ENCODE data around the gene FAHD2B. TPM values are rescaled to one million over a fixed set of nuclear protein-coding genes. Genes with fewer than 3 reads are reported as not detected.
"Not testable (repeated sequence)": the region's sequence is repeated elsewhere in the genome, so short reads cannot be mapped to it uniquely, and the experiment has no call there.

Gene FAHD2B
- total and polyA plus RNA-seq, 2 of the 13 experiments (the other 11 are each of a cell fraction or from before 2014, with no cell fraction given): 6.4 to 6.7 TPM

- 0% methylated on average over 34 of the region's 74 CpGs for WGBS (ENCODE audit: low lambda C conversion rate)
- ATAC-seq: peak; percentile 96
- Histone ChIP-seq H3K27ac (ENCODE audit: extremely low read length, insufficient read depth, low read length) (peak within 1 kb of the TSS; percentile 87), H3K4me3 (replicated peaks in 1 of 3; ENCODE audit: insufficient read depth in 1 of 3, low read depth in 2 of 3, low read length in 3 of 3) (peak within 1 kb of the TSS; percentile 66 to 81 (median 68); a peak in 5 of 6 replicates), H3K9ac (ENCODE audit: insufficient read depth, low read depth, low read length) (peak within 1 kb of the TSS; percentile 77), H2AFZ (ENCODE audit: low read length) (peak within 1 kb of the TSS; percentile 82), H3K4me2 (ENCODE audit: low read depth, low read length) (peak within 1 kb of the TSS; percentile 92)
- TSS peak; percentile 47 for BruUV-seq (replicated peaks)
- H3K4me1 ChIP-seq (ENCODE audit: insufficient read depth, low read length); H4K20me1 ChIP-seq (ENCODE audit: insufficient read depth, low read length); H3K36me3 ChIP-seq (replicated peaks in 1 of 2; ENCODE audit: control insufficient read depth in 1 of 2, insufficient read depth in 2 of 2, low read length in 2 of 2); H3K9me3 ChIP-seq (ENCODE audit: low read length); H3K79me2 ChIP-seq (ENCODE audit: insufficient read depth, low read length); H3K27me3 ChIP-seq (ENCODE audit: control insufficient read depth in 1 of 2, insufficient read depth in 2 of 2, low read length in 2 of 2); in situ Hi-C loops (cut with HindIII; ENCODE audit: extremely low pct_ligation_motif_present, low pct_unique_long_range_greater_than_20kb); FAIRE-seq; intact Hi-C loops (cut with micrococcal nuclease; ENCODE audit: unreplicated experiment); TF ChIP-seq EP300 (IDR thresholded peaks at IDR 0.05; ENCODE audit: low read depth in 2 of 2, low read length in 2 of 2): not testable (repeated sequence)
- CTCF ChIA-PET (ENCODE audit: low intra/inter-chr PET ratio, low total read pairs): interaction anchor here (1.7 to 2.0 kb wide), 4 partner anchors 11 to 255 kb away, joined by 4 to 23 read pairs (median 6); partner anchors contain the start of gene ANKRD39
- POLR2A ChIA-PET: interaction anchor here (0.7 to 1.6 kb wide), 2 partner anchors 245 to 905 kb away, joined by 4 read pairs; partner anchors contain the start of gene STARD7
- peak; percentile 80 for DNase-seq (ENCODE audit: low spot score)
- TF ChIP-seq ZFY (CRISPR knock-in tag; IDR thresholded peaks at IDR 0.05): peak; percentile 95
- TF ChIP-seq ARID2 (CRISPR knock-in tag; IDR thresholded peaks at IDR 0.05; ENCODE audit: borderline replicate concordance): peak; percentile 98
- peak; percentile 18; the same call in 1 of the 2 replicates for TF ChIP-seq ZNF143 (CRISPR knock-in tag; IDR thresholded peaks at IDR 0.05)
- 0 out of 2 replicates have a peak, but pooled peaks have one; percentile 66 for TF ChIP-seq ZNF766 (CRISPR knock-in tag; IDR thresholded peaks at IDR 0.05; ENCODE audit: borderline replicate concordance)
- TF ChIP-seq NFAT5 (CRISPR knock-in tag; IDR thresholded peaks at IDR 0.05): peak; percentile 53
- peak; percentile 92 for TF ChIP-seq POGZ (CRISPR knock-in tag; IDR thresholded peaks at IDR 0.05)
- peak; percentile 92 for TF ChIP-seq ZNF354B (CRISPR knock-in tag; IDR thresholded peaks at IDR 0.05)
- TF ChIP-seq NFE2L1 (CRISPR knock-in tag; IDR thresholded peaks at IDR 0.05; ENCODE audit: borderline replicate concordance): 0 out of 2 replicates have a peak, but pooled peaks have one; percentile 36
- TF ChIP-seq CBX1 (IDR thresholded peaks at IDR 0.05; ENCODE audit: low read depth): peak; percentile 25
- TF ChIP-seq ARNTL (CRISPR knock-in tag; IDR thresholded peaks at IDR 0.05): peak; percentile 27; the same call in 1 of the 2 replicates
- peak; percentile 88 for TF ChIP-seq SNAPC5 (CRISPR knock-in tag; IDR thresholded peaks at IDR 0.05; ENCODE audit: borderline replicate concordance)
- TF ChIP-seq ZNF552 (CRISPR knock-in tag; IDR thresholded peaks at IDR 0.05; ENCODE audit: borderline replicate concordance): peak; percentile 71
- TF ChIP-seq ZNF639 (CRISPR knock-in tag; conservative IDR thresholded peaks at IDR 0.05): peak; percentile 32; the same call in 1 of the 2 replicates
- 0 out of 2 replicates have a peak, but pooled peaks have one; percentile 15 for TF ChIP-seq EP300 (CRISPR knock-in tag; IDR thresholded peaks at IDR 0.05; ENCODE audit: borderline replicate concordance)
- peak; percentile 88 for TF ChIP-seq HIVEP1 (CRISPR knock-in tag; IDR thresholded peaks at IDR 0.05)
Measured at GRCh38 chr2:97113050-97113881, 18.6 kb upstream of the FAHD2B start, which contains the start of gene ANKRD36. Gene ANKRD36 (plus strand): TSS chr2:97113153. CDS start chr2:97113740, 587 bp downstream.

Measured in HepG2 (cell line).